Gastrocnemius medialis (tissue), 4 donors: Measurements from ENCODE around the gene CEP72.

Source experiments
- CTCF ChIP-seq, 5 experiments: fragments of 450-650 bp in 3 of 5; fragments of 200-600 bp in 2 of 5; sonication (generic) in 2 of 5; IDR thresholded peaks in 4 of 5; conservative IDR thresholded peaks in 1 of 5; 1 replicate in 4 of 5; 2 replicates in 1 of 5; pipeline ENCODE4 v1.5.1; 2016 to 2019; ENCODE audit warnings: antibody characterized with exemption in 5 of 5, mild to moderate bottlenecking in 3 of 5, moderate library complexity in 3 of 5
- POLR2A ChIP-seq, 2 donors: fragments of 450-650 bp; IDR thresholded peaks; one replicate each; pipeline ENCODE4 v1.6.1; 2017; ENCODE audit warnings: antibody characterized with exemption in 2 of 2, mild to moderate bottlenecking in 2 of 2, moderate library complexity in 2 of 2

- TF ChIP-seq CTCF (IDR thresholded peaks at IDR 0.05 in 4 of 5, conservative IDR thresholded peaks at IDR 0.05 in 1 of 5) (no peak), POLR2A (IDR thresholded peaks at IDR 0.05) (no peak)
Observed at GRCh38 chr5:570446-570845, 41.7 kb upstream of the CEP72 start.
